NCI-H146 (cell line): ENCODE measurements around the gene CUX1.

Experiments
- DNase-seq: peaks from one replicate; lab custom pipeline; 2025; lab: John Stamatoyannopoulos, UW

The CUX1 gene

DNA sequence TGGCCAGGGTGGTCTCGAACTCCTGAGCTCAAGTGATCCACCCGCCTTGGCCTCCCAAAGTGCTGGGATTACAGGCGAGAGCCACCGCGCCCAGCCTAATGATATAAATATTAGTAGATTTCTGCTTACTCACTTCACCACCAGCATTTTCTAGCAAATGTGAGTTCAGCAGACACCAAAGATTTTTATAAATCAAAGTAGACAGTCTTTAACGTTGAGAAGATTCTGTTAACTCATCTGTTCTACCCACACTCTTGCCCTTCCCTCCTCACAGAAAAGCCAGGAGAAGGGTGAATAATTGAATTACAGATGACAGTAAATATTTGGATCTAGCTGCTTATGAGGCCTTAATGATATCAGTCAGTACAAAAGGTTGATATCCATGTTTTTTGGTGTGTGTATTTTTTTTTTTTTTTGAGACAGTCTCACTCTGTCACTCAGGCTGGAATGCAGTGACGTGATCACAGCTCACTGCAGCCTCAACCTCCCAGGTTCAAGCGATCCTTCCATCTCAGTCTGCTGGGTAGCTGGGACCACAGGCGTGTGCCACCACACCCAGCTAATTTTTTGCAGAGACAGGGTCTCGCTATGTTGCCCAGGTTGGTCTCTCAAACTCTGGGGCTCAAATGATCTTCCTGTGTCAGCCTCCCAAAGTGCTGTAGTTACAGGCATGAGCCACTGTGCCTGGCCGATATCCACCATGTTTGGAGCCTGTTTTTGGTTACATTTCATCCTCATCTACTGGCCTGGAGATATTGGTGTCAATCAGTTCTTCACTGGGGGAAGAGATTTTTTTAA is 120.5 kb downstream of the CUX1 start:
- no peak for DNase-seq

GRCh38 chr7:101939136-101939695 is 121.8 kb downstream of the CUX1 start:
- DNase-seq = no peak

DNA sequence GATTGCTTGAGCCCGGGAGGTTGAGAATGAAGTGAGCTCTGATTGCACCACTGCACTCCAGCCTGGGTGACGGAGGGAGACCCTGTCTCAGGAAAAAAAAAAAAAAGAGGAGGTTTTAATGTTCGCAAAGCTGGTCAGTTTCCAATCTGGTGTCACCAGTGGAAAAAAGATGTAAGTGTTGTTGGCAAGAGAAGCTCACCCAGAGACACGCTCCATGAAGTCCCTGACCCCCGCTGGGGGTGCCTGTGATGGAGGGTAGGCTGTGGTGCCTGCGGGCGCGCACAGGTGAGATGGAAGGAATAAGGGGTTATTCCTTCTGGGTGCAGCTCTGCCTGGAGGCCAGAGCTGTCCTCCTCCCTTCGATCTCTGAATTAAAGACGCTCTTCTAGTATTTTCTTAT is 122.7 kb downstream of the CUX1 start:
- DNase-seq = no peak

DNA sequence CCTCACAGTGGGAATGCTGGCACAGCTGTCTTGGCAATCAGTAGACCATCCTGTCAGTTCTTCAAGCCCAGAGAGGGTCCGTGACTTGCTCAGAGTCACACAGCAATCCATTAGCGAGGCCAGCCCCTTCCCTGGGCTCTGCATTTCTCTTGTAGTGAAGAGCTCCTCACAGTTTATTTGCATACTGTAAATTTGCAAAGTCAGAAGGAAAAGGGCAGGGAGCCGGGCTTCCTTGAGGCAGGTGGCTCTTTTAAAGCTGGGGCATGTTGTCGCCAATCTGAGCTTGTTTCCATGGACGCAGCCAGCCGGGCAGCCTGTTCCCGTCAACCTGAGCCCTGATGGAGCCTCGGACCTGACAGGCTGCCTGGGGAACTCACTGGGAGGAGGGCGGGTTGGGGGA is 123.4 kb downstream of the CUX1 start:
- DNase-seq = peak; percentile 17

GRCh38 chr7:101941481-101942383 is 124.3 kb downstream of the CUX1 start:
- DNase-seq = no peak

- no peak for DNase-seq
Measured at GRCh38 chr7:101942603-101943210, 125.3 kb downstream of the CUX1 start.

- no peak for DNase-seq
Measured at GRCh38 chr7:101943306-101943705, 125.9 kb downstream of the CUX1 start.

GRCh38 chr7:101943889-101944600 is 126.6 kb downstream of the CUX1 start:
- DNase-seq = no peak

DNA sequence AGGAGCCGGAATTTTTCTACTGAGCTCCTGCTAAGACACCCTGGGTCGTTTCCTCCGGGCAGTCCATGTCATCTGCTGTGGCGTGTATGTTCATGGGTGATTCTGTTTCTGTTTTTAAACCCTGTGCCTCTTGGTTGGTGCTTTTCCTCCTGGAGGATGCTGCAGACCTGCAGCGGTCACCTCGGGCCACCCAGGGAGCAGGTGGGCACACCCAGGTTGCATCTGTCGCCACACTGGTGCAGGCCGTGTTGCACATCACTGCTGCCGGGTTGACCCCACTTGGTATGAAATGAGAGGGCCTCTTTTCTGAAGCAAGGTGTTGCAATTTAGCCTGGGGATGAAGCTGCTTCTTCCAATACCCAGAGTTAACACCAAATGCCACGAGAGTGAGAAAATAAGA is 127.2 kb downstream of the CUX1 start:
- no peak for DNase-seq

- no peak for DNase-seq
Measured at GRCh38 chr7:101945034-101945758, 127.8 kb downstream of the CUX1 start.

DNA sequence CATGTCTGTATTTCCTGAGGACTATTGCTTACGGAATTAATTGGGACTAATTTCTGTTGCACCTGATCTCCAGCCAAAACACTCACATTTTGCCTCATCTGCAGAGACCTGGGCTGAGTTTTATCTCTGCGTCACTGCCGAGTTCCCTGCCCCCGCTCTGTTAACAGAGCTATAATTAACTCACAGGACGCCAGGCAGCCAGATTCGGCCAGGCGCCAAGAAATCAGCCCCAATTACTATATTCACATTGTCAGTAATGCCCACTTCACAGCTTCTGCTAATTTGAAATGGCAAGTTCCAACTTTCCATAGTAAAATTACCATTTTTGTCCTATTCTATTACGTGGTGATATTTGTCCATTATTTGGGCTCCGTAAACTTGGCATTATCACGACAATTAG is 130.5 kb downstream of the CUX1 start:
- peak; percentile 78 for DNase-seq

DNA sequence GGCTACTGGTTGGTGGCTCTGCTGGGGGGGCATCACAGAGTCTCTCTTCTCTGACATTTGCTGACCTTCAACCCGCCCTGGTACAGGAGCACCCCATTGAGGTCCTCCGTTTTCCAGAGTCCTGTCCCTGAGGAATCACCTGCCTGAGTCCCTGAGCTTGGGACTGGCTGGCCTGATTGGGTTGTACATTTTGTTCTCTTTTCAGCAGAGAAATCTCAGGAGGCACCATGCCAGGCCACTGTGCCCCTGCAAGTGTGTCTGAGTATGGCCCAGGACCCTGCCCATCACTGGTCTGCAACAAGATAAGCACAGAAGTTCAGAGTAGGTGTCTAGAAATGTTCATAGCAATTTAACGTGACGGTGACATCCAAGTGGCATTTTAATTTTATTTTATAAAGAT is 131.2 kb downstream of the CUX1 start:
- DNase-seq = no peak

- DNase-seq = no peak
Measured at GRCh38 chr7:101950450-101951119, 133.2 kb downstream of the CUX1 start.

DNA sequence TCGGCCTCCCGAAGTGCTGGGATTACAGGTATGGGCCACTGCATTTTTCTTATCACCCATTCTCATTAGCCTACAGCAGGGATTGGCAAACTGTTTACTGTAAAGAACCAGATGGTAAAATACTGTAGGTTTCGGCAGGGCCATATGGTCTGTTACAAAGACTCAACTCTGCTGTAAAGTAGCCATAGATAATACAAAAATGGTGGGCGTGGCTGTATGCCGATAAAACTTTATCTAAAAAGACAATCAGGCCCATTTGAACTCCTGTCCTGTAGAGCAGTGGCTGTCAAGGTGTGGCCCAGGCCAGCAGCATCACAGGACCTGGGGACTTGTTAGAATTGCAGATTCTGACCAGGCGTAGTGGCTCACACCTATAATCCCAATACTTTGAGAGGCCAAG is 134.3 kb downstream of the CUX1 start:
- DNase-seq = no peak

- DNase-seq = no peak
Measured at GRCh38 chr7:101952355-101953247, 135.2 kb downstream of the CUX1 start.

- DNase-seq = no peak
Measured at GRCh38 chr7:101953248-101953819, 135.9 kb downstream of the CUX1 start.

GRCh38 chr7:101954499-101954898 is 137.1 kb downstream of the CUX1 start:
- DNase-seq = no peak

GRCh38 chr7:101956130-101956529 is 138.7 kb downstream of the CUX1 start:
- no peak for DNase-seq
